GF-D8 (cell line): ENCODE data around the gene SLC35G3.
"Not testable (repeated sequence)": the region's sequence is repeated elsewhere in the genome, so short reads cannot be mapped to it uniquely, and the experiment has no call there.

Experiments used
- DNase-seq: peaks from one replicate; lab custom pipeline; 2025; lab: John Stamatoyannopoulos, UW

SLC35G3 gene

DNA sequence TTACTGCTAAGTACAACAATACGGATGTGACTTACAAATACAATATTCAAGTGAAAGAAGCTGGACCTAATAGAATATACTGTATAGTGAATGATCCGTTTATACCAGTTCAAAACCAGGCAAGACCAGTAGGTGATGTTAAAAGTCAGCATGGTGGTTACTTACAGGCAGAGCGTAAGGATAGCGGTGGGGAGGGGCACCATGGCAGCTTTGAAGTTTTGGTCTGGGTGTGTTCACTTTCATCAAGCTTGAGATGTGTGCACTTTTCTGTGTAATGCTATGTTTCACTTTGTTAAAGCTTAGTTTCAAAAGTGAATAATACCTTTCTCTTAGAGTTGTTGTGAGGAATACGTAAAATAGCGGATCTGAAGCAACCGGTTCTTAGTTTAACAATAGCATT is 16.5 kb upstream of the SLC35G3 start:
- no peak for DNase-seq

DNA sequence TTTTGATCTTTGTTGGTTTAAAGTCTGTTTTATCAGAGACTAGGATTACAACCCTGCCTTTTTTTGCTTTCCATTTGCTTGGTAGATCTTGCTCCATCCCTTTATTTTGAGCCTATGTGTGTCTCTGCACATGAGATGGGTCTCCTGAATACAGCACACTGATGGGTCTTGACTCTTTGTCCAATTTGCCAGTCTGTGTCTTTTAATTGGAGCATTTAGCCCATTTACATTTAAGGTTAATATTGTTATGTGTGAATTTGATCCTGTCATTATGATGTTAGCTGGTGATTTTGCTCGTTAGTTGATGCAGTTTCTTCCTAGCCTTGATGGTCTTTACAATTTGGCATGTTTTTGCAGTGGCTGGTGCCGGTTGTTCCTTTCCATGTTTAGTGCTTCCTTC is 8.4 kb upstream of the SLC35G3 start:
- DNase-seq = not testable (repeated sequence)

DNA sequence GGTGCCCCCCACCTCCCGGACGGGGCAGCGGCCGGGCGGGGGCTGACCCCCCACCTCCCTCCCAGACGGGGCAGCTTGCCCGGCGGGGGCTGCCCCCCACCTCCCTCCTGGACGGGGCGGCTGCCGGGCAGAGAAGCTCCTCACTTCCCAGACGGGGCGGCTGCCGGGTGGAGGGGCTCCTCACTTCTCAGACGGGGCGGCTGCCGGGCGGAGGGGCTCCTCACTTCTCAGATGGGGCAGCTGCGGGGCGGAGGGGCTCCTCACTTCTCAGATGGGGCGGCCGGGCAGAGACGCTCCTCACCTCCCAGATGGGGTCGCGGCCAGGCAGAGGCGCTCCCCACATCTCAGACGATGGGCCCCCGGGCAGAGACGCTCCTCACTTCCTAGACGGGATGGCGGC is 869 bp upstream of the SLC35G3 start:
- DNase-seq = not testable (repeated sequence)

DNA sequence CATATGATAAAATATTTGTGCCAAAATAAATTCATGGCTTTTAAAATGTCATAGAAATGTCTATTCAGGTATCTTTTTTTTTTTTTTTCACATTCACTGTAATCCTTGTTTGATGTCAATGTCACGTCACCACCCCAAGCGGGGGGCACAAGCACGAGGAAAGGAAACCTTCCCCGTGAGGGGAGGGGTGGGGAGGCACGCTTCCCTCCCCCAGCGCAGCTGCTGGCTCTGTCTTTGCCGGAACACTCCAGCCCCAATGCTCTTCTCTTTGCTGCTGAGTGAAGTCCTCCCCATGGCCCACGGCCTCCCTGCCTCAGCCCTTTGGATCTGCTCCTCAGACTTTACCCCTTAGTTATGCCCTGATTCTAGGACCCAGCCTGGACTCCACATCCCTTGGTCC is 1.5 kb downstream of the SLC35G3 start:
- no peak for DNase-seq

DNA sequence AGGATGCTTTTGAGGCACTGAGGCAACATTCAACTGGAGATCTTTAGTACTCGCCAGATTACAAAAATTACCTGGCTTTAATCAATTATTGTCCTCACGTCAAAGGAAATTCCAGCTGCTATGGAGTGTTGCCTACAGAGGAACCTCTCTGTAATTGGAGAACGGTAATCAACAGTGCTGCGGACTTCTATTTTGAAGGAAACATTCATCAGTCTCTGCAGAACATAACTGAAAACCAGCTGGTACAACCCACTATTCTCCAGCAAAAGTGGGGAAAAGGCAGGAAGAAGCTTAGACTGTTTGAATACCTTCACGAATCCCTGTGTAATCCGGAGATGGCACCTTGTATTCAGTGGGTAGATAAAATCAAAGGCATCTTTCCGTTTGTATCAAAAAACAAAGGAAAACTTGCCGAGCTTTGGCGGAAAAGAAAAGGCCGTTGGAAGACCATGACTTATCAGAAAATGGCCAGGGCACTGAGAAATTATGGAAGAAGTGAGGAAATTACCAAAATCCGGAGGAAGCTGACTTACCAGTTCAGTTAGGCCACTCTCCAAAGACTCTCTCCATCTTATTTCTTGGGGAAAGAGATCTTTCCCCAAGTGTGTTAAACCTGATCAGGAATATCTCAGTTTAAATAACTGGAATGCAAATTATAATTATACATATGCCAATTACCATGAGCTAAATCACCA is 3.0 kb downstream of the SLC35G3 start:
- no peak for DNase-seq

DNA sequence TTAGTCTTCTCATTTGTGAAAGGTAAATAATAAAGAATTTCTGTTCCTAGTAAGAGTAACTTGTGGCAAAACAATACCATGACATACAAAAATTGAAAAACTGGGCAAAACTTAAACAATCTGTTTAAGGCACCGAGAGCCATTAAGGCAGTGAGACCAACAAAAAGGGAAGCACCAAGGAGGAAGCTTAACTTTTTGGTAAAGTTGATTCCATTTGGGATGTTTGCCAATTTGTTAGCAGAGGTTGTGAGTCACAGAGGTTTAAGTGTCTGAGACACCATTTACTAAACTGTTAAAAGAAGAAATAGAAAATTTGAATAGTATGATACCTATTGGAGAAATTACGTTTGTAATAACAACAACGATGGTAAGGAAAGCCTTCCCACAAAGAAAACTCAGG is 4.9 kb downstream of the SLC35G3 start:
- no peak for DNase-seq

DNA sequence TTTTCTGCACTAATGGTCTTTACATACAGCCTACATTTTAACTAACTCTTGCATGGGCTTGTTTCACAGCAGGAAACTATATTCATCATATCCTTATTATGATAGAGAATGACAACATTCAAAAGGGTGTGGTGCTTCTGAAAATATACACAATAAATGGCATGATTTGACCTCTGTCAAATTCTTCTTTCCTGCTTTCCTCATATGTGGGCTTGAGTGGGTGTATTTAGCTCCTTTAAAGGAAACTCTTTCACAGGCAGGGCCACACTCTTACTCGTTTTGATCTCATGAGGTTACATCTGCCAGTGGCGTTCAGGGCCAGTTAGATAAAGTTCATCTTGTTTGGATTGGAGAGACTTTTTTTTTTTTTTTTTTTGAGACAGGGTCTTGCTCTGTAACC is 6.1 kb downstream of the SLC35G3 start:
- no peak for DNase-seq

DNA sequence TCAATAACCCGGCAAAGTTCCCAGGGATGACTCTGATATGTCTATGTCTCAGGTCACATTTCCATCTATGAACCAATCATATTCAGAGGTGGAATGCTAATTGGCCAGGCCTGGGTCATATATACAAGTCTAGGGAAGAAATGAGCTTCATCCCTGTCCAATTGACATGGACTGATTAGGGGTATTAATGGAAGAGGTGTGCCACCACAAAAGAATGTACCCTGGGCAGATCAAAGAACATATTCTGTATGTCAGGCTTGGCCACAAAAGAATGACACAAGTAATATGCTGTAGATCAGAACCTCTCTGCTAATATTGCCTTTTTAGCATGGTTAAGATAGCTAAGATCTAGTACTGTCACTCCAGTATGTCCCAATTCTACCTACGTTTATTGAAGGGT is 6.7 kb downstream of the SLC35G3 start:
- DNase-seq = no peak

DNA sequence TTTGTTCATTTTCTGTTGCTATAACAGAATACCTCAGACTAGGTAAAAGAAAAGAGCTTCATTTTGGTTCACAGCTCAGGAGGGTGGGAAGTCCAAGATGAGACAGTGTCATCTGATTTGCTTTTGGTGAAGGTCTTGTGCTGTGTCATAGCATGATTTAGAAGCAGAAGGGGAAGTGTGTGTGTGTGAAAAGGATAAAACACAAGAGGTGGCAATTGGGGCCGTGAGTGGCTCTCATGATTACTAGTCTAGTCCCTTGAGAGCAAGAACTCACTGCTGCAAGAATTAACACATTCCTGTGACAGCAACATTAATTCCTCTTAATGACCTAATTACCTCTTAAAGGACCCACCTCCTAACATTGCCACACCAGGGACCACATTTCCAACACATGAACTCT is 8.3 kb downstream of the SLC35G3 start:
- no peak for DNase-seq

DNA sequence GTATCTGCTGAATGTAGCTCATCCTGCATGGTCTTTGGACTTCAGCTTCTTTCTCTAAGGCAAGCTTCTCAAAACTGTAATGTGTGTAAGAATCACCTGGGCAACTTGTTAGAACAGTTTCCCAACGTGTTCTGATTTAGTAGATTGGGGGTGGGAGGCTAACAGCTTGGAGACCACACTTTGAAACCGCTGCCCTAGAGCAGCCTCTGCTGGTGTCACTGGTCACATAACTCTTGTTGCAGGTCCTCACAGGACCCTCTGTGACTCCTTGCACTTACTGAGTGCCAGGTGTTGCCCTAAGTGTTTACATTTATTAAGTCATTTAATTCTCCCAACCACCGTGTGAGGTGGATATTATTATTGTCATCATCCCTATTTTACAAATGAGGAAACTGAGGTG is 9.9 kb downstream of the SLC35G3 start:
- DNase-seq = no peak

DNA sequence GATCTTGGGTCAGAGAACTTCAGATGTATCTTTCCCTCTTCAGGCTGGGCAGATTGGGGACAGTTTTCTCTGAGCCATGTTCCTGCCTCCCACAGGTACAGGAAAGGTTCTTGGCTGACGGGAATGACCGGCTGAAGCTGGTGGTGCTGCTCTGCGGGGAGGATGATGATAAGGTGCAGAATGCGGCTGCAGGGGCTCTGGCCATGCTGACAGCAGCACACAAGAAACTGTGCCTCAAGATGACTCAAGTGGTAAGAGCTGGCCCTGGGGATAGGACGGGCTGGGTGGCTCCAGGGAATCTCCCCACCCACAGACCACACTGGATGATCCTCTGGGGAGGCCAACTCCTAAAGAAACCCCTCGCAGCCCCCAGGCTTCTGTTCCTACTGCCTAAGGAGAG is 10.9 kb downstream of the SLC35G3 start:
- DNase-seq = no peak

DNA sequence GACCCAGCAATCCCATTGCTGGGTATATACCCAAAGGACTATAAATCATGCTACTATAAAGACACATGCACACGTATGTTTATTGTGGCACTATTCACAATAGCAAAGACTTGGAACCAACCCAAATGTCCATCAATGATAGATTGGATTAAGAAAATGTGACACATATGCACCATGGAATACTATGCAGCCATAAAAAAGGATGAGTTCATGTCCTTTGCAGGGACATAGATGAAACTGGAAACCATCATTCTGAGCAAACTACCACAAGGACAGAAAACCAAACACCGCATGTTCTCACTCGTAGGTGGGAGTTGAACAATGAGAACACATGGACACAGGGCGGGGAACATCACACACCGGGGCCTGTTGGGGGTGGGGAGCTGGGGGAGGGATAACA is 14.8 kb downstream of the SLC35G3 start:
- DNase-seq = not testable (repeated sequence)

DNA sequence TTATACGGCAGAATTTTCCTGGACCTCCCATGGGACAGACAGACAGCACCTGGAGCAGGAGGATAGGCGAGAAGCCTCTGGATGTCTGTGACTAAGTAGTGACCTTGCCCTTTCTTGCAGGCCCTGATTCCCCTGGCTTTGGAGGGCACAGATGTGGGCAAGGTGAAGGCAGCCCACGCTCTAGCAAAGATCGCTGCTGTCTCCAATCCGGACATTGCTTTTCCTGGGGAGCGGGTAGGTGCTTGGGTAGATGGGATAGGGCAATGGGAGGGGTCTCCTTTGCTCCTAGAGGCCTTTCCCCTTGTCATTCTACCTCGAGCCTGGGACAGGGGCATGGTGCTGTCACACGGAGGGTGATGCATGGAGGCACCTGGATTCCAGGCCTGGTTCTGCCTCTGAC is 17.3 kb downstream of the SLC35G3 start:
- DNase-seq = no peak

DNA sequence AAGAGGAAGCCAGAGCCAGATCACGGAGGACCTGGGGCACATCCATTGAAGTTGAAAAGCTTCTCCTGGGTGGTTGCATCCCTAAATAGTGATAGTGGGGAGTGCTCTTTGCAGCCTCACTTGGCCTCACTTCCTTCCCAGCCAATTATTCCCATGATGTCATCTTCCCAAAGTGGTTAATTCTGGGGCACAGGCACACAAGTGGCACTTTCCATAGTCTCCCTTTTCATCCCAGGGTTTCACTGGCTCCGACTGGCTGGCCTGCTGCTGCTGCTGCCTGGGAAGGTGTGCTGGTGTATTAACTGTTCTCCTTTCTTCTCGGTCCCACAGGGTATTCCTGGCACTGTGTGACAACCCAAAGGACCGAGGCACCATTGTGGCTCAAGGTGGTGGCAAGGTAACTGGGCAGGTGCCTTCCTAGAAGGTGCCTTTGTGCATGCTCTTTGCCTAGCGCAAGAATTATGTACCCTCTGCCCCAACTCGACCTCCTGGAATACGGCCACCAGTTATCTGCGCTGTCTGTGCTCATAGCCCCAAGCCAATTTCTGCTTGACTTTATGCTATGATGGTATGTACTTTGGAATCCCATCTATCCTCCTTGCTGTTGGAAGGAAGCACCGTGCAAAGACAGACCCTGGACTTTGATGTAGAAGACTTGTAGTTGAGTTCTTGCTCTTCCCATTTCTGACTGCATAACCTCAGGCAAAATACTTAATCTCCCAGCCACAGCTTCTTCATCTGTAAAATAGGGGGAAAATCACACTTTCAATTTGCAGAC is 18.4 kb downstream of the SLC35G3 start:
- DNase-seq = no peak

DNA sequence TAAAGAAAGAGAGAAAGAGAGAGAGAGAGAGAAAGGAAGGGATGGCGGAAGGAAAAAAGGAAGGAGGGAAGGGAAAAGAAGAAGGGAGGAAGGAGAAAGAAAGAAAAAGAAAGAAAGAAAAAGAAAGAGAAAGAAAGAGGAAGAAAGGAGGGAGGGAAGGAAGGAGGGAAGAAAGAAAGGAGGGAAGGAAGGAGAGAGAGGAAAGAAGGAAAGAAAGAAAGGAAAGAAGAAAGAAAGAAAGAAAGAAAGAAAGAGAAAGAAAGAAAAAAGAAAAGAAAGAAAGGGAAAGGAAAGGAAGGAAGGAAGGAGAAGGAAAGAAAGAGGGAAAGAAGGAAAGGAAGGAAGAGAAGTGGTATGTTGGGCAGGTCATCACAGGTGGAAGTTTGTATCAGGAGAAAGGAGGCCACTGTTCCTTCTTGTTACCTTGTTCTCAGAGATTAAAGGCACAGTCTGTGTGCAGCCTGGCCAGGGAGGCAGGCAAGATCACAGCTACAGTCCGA is 19.3 kb downstream of the SLC35G3 start:
- DNase-seq = no peak

DNA sequence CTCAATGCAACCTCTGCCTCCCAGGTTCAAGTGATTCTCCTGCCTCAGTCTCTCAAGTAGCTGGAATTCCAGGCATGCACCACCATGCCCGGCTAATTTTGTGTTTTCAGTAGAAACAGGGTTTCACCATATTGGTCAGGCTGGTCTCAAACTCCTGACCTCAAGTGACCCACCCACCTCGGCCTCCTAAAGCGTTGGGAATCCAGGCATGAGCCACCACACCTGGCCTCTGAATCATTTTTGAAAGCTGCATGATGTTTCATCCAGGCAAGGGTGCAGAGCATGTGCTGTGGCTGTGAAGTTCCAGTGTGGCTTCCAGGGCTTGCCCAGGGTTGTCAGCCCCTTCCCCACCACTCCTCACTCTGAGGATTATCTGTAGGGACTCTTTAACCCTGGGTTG is 21.9 kb downstream of the SLC35G3 start:
- not testable (repeated sequence) for DNase-seq

DNA sequence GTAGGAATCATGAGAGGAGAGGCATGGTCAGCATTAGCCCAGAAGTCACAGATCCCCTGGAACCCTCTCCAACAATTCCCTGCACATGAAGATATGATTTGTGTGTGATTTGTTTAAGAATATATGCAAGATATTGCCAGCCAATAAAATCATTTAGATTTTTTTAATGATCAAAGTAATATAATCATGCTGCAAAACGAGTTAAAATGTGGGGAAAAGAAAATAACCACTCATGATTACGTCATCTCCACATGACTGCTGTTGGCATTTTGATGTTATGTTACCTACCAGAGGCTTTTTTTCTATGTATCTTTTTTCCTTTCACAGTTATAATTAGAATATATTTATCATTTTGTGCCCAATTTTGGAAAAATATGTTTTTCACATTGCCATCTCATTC is 22.4 kb downstream of the SLC35G3 start:
- no peak for DNase-seq

DNA sequence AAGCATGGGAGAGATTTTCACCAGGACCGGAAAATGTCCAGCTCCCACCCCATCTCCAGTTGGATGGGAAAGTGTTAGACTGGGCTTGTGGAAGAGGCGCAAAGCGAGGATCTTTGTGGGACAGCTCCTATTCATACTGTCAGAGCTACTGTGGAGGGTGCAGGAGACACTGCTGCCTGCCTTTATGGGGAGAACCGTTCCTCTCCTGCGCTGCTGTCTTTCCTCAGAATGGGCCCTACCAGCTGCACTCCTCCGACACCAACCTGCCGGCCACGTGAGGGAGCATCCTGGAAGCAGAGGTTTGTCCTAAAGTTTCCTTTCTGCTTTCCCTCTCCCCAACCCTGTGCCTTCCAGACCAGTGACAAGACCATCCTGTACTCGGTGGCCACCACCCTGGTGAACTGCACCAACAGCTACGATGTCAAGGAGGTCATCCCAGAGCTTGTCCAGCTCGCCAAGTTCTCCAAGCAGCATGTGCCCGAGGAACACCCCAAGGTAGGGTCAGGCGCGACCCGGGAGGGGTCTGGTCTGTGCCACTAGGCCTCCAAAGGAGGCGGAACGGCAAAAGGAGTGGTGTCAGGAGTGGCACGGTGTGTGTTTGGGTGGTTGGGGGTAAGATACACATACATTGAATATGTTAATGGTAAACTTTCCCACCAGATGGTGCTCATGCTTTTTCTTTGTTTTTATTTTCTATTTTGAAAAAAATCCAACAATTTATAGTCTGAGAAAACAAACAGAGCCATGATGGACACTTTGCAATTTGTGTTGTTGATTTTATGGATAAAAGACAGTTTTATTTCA is 23.0 kb downstream of the SLC35G3 start:
- DNase-seq = no peak

DNA sequence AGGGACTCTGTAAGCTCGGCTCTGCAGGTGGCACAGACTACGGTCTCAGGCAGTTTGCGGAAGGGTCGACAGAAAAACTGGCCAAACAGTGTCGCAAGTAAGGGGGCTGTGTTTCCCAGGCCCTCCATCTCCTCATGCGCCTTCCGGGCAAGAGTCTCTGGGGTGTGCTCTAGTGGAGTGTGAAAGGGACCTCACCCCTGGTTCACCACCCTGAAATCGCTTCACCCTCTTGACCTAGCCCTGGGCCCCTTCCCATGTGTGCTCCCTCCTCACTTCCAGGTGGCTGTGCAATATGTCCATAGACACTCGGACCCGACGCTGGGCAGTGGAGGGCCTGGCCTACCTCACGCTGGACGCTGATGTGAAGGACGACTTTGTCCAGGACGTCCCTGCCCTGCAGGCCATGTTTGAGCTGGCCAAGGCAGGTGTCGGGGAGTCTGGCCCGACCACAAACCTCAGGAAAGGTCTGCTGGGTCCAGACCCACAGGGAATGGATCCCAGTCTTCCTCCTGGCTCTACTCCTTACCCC is 24.3 kb downstream of the SLC35G3 start:
- no peak for DNase-seq

DNA sequence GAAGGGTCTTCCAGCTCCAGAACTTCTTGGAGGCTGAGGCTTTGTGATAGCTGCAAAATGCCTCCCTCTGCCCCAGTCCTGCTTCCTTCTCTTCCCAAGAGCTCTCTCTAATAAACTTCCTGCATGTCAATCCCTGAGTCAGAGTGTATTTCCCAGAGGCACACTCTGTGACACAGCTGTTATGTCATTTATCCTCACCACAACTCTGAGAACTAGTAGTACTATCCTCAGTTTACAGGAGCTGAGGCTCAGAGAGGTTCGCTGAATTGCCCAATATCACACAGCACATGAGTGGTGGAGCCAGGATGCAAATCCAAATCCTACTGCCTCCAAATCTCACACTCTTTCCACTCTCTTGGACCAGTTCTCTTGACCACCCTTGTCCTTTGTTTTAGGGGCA is 26.5 kb downstream of the SLC35G3 start:
- no peak for DNase-seq

DNA sequence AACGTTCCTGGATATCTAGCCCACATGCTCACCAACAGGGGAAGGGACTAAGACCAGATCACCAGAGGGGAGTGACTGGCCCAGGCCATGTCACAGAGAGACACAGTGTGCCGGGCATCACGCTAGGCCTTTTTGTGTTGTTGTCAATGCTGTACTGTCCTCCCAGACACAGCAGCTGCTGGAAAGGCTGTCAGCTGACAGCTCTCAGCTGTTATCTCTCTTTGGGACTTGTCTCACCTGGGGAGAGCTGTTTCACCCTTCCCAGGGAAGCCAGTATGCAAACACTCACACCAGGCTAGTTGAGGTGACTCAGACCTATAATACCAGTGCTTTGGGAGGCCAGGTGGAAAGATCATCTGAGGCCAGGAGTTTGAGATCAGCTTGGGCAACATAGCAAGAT is 27.1 kb downstream of the SLC35G3 start:
- no peak for DNase-seq

DNA sequence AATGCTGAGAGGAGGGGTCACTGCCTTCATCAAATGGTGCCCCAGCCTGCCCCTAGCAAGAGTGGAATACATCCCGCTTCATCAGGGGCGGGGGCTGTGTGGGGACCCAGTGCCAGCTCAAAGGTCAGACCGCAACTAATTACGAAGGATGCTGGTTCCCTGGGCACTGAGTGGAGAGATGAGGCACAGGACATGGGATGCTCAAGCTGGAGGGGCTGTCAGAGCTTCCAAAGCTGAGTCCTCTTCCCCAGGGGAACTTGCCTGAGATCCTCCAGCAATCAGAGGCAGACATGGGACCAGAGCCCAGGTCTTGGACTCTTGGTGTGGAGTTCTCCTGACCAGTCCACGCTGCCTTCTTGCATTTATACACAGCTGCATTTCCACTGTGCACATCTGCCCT is 27.7 kb downstream of the SLC35G3 start:
- DNase-seq = no peak

DNA sequence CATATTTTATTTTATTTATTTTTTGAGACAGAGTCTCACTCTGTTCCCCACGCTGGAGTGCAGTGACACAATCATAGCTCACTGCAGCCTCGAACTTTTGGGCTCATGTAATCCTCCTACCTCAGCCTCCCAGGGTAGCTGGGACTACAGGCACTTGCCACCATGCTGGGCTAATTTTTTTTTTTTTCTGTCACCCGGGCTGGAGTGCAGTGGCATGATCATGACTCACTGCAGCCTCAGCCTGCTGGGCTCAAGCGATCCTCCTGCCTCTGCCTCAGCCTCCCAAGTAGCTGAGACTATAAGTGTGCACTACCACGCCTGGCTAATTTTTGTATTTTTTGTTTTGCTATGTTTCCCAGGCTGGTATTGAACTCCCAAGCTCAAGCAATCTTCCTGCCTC is 29.5 kb downstream of the SLC35G3 start:
- DNase-seq = no peak
